Kidney (tissue), 14 donors: ENCODE measurements around the gene TMEM40. TPM values are rescaled to one million over a fixed set of nuclear protein-coding genes. Genes with fewer than 3 reads are reported as not detected.

Experiments
- DNase-seq, 5 donors: peaks; one replicate each; pipeline ENCODE4 v3.0.0-alpha.2; 2013 to 2020
- FAIRE-seq: peaks from 2 replicates; lab custom pipeline; 2012; peaks lifted over from hg19 to GRCh38; lab: Jason Lieb, UNC
- H3K27ac ChIP-seq, 2 donors: one replicate each; pipeline ENCODE4 v1.7.0; 2013; ENCODE audit warnings: low read depth in 2 of 2, low read length in 2 of 2, inconsistent platforms in 1 of 2
- H3K27me3 ChIP-seq: one replicate; pipeline ENCODE4 v1.7.1; 2013; ENCODE audit warnings: low read length, inconsistent platforms; ENCODE audit not compliant: control insufficient read depth, insufficient read depth
- H3K36me3 ChIP-seq, 3 donors: one replicate each; pipeline versions ENCODE4 v1.7.0 to v1.7.1; 2013; ENCODE audit warnings: low read length in 3 of 3, control low read depth in 1 of 3, inconsistent platforms in 1 of 3; ENCODE audit not compliant: insufficient read depth in 3 of 3, control insufficient read depth in 2 of 3
- H3K4me1 ChIP-seq, 3 donors: one replicate each; pipeline versions ENCODE4 v1.7.0 to v1.7.1; 2013; ENCODE audit warnings: low read length in 3 of 3, inconsistent platforms in 1 of 3, low read depth in 1 of 3; ENCODE audit not compliant: control insufficient read depth in 2 of 3, insufficient read depth in 2 of 3
- H3K4me3 ChIP-seq, 3 donors: one replicate each; pipeline versions ENCODE4 v1.7.0 to v1.8.1; 2013; ENCODE audit warnings: low read length in 3 of 3, control low read depth in 1 of 3, inconsistent platforms in 1 of 3
- H3K9ac ChIP-seq, 3 donors: one replicate each; pipeline versions ENCODE4 v1.7.0 to v1.7.1; 2013; ENCODE audit warnings: low read length in 3 of 3, control low read depth in 1 of 3, inconsistent platforms in 1 of 3
- H3K9me3 ChIP-seq, 3 donors: one replicate each; pipeline versions ENCODE4 v1.7.0 to v1.7.1; 2013; ENCODE audit warnings: low read length in 3 of 3, control low read depth in 1 of 3, inconsistent platforms in 1 of 3; ENCODE audit not compliant: control insufficient read depth in 2 of 3, insufficient read depth in 1 of 3
- CTCF ChIP-seq: IDR thresholded peaks from 3 replicates; pipeline ENCODE4 v1.5.1; 2012; ENCODE audit warnings: mild to moderate bottlenecking, moderate library complexity, borderline replicate concordance; ENCODE audit not compliant: insufficient read depth; ENCODE audit errors: extremely low read depth
- intact Hi-C: fragments of 100-400 bp; cut with DNase I; formaldehyde crosslinking; loops from one replicate; pipeline ENCODE4 v1.11.1; 2022
- polyA plus RNA-seq: library from polyadenylated mRNA; stranded (reverse); fragments of 350-450 nt; fragmentation: Illumina TruSeq; extraction: RNeasy Lipid Tissue Mini Kit (QIAGEN cat#74804); gene quantifications from one replicate; pipeline ENCODE4 v1.2.3, GENCODE V29; 2014; ENCODE audit warnings: low read depth, low replicate concordance; ENCODE audit not compliant: insufficient read depth
- total RNA-seq: library from RNA; stranded (reverse); fragmentation: NEBNext Ultra II Directional; extraction: Animal tissue kit (Norgen Biotek cat#: 25700); gene quantifications from one replicate; pipeline ENCODE4 v1.2.1, GENCODE V29; 2021
- donor health status: control.
- donor health status: control.
- donor health status: control.
- donor health status: control.
- donor health status: control.
- donor health status: DM: yes; HTN: yes; CAD: no.
- donor health status: Normal renal cell carcinoma (clear cell type).

Gene TMEM40
- total and polyA plus RNA-seq, 2 donors from 2014 or later = 0.52 TPM; not detected in 1

- intact Hi-C loops = no loop called here
- FAIRE-seq (no peak), DNase-seq (no peak)
- Histone ChIP-seq H3K27me3 (no peaks in the 10 kb centered on the region), H3K4me1 (no peaks in the 10 kb centered on the region), H3K4me3 (no peak overlapping the region), H3K9ac (no peak overlapping the region), H3K9me3 (no peaks in the 10 kb centered on the region), H3K36me3 (no peaks in the 10 kb centered on the region), H3K27ac (no peak overlapping the region)
- TF ChIP-seq CTCF = no peak
Measured at GRCh38 chr3:12744326-12744725, 14.7 kb downstream of the TMEM40 start.

GRCh38 chr3:12743583-12743982, 15.5 kb downstream of the TMEM40 start:
- intact Hi-C loops = no loop called here
- FAIRE-seq = no peak

GRCh38 chr3:12742330-12743107, 16.5 kb downstream of the TMEM40 start:
- intact Hi-C loops = no loop called here
- Histone ChIP-seq H3K27me3 (no peaks in the 10 kb centered on the region), H3K4me1 (no peaks in the 10 kb centered on the region), H3K4me3 (no peak overlapping the region), H3K36me3 (no peaks in the 10 kb centered on the region), H3K27ac (no peak overlapping the region), H3K9ac (no peak overlapping the region), H3K9me3 (no peaks in the 10 kb centered on the region)
- DNase-seq (no peak), FAIRE-seq (no peak)
- TF ChIP-seq CTCF = no peak

More at GRCh38 chr3:12743583-12743982, 15.5 kb downstream of the TMEM40 start:
- no peak for DNase-seq
- H3K27ac ChIP-seq = no peak overlapping the region
- H3K9ac ChIP-seq = no peak overlapping the region
- H3K27me3 ChIP-seq = no peaks in the 10 kb centered on the region
- H3K4me3 ChIP-seq = no peak overlapping the region
- H3K4me1 ChIP-seq = no peaks in the 10 kb centered on the region
- H3K36me3 ChIP-seq = no peaks in the 10 kb centered on the region
- H3K9me3 ChIP-seq = no peaks in the 10 kb centered on the region
- no peak for TF ChIP-seq CTCF
